Lower leg skin (tissue), 3 donors: ENCODE results near the gene IL10RA.

Experiments used
- POLR2A ChIP-seq, 2 donors: fragments of 450-650 bp; IDR thresholded peaks; one replicate each; pipeline ENCODE4 v1.6.1; 2016 to 2017; ENCODE audit warnings: antibody characterized with exemption in 2 of 2, mild to moderate bottlenecking in 1 of 2, moderate library complexity in 1 of 2
- TF ChIP-seq, protein P1 (sequence below), 3 donors: fragments of 450-650 bp; IDR thresholded peaks; one replicate each; pipeline ENCODE4 v1.5.1; 2016; ENCODE audit warnings: antibody characterized with exemption in 3 of 3, mild to moderate bottlenecking in 3 of 3, moderate library complexity in 2 of 3

- TF ChIP-seq POLR2A (IDR thresholded peaks at IDR 0.05), result no peak
- TF ChIP-seq, protein P1, sequence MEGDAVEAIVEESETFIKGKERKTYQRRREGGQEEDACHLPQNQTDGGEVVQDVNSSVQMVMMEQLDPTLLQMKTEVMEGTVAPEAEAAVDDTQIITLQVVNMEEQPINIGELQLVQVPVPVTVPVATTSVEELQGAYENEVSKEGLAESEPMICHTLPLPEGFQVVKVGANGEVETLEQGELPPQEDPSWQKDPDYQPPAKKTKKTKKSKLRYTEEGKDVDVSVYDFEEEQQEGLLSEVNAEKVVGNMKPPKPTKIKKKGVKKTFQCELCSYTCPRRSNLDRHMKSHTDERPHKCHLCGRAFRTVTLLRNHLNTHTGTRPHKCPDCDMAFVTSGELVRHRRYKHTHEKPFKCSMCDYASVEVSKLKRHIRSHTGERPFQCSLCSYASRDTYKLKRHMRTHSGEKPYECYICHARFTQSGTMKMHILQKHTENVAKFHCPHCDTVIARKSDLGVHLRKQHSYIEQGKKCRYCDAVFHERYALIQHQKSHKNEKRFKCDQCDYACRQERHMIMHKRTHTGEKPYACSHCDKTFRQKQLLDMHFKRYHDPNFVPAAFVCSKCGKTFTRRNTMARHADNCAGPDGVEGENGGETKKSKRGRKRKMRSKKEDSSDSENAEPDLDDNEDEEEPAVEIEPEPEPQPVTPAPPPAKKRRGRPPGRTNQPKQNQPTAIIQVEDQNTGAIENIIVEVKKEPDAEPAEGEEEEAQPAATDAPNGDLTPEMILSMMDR (IDR thresholded peaks at IDR 0.05), result no peak
Observed at GRCh38 chr11:117978991-117979390, 7.2 kb upstream of the IL10RA start.
